Thyroid gland (tissue), 4 donors: ENCODE results near the gene IL17RC.

Experiments used
- CTCF ChIP-seq, 6 experiments: fragments of 200-600 bp in 3 of 6; fragments of 450-650 bp in 3 of 6; sonication (generic) in 3 of 6; IDR thresholded peaks; one replicate each; pipeline ENCODE4 v1.5.1; 2016 to 2019; ENCODE audit warnings: antibody characterized with exemption in 6 of 6, mild to moderate bottlenecking in 2 of 6, inconsistent platforms in 1 of 6, moderate library complexity in 1 of 6
- POLR2A ChIP-seq, 2 donors: fragments of 450-650 bp; IDR thresholded peaks; one replicate each; pipeline ENCODE4 v1.6.1; 2017; ENCODE audit warnings: antibody characterized with exemption in 2 of 2, mild to moderate bottlenecking in 2 of 2, moderate library complexity in 1 of 2

GRCh38 chr3:9889405-9889804 is 27.5 kb upstream of the IL17RC start:
- TF ChIP-seq POLR2A (IDR thresholded peaks at IDR 0.05) (no peak), CTCF (IDR thresholded peaks at IDR 0.05) (no peak)
